NCI-H2107 (cell line): ENCODE data around the gene MGME1.
A peak's percentile ranks its signal among the peaks of the same experiment; 100 is the strongest.

Source experiments
- DNase-seq: peaks from one replicate; lab custom pipeline; 2025; lab: John Stamatoyannopoulos, UW

MGME1 gene, protein sequence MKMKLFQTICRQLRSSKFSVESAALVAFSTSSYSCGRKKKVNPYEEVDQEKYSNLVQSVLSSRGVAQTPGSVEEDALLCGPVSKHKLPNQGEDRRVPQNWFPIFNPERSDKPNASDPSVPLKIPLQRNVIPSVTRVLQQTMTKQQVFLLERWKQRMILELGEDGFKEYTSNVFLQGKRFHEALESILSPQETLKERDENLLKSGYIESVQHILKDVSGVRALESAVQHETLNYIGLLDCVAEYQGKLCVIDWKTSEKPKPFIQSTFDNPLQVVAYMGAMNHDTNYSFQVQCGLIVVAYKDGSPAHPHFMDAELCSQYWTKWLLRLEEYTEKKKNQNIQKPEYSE

DNA sequence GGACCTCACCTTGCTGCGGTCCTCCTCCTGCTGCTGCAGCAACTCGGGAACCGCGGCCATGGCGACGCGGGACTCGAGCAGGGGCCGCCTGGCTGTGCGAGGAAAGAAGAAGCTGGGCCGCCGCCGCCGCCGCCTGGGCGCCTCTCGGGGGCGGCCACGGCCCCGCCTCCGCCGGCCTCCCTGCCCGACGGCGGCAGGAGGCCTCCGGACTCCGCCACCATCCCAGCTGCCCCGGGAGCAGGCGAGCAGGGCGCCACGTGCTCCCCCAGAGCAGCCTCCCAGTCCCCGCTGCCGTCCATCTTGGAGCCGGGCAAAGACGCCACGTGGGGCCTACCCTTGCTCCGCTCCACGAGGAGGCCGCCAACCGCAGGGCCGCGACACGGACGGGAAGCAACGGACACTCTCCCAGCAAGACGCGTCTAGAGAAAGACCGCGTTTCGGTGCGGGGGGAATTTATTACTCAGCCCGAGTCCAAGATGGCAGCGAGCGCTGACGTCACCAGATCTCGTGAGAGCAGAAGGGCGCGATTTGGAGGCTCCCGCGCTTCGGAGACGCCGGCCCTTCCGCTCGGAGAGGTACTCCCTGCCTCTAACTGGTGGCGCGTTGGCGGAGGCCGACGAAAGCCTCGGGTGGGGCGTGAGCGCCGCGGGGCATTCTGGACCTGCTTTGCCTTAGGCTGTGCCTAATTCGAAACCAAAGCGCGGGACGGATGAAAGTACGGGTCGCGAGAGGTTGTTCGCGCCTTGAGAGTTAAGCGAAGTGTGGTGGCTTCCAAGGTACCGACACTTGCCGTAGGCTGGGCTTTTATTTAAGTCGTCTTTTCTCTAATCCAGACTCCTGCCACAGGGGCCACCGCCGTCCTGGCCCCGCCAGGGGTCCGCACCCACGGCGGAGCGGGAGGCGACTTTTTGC, at the start of gene MGME1, which contains the start of gene SNX5:
Gene MGME1, plus strand, starts transcription at position 653 of the 912 bp plus-strand sequence. CDS start 842 bp downstream, outside the sequence.
Gene SNX5, minus strand, starts transcription at position 429 of the 912 bp plus-strand sequence. Its CDS starts 369 bp downstream, at position 60.
- peak; percentile 95 for DNase-seq

DNA sequence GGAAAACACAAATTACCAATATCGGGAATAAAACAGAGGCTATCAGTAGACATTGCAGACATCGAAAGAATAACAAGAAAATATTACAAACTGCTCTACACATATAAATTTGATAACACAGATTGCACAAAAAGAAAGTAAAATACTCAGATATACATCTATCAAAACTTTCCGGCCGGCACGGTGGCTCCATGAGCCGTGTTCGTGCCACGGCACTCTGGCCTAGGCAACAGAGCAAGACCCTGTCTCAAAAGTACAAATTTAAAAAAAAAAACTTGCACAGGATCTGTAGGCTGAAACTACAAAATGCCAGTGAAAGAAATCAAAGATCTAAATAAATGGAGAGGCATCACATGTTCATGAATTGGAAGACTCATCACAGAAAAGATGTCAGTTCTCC, 49.7 kb upstream of the MGME1 start:
- no peak for DNase-seq

DNA sequence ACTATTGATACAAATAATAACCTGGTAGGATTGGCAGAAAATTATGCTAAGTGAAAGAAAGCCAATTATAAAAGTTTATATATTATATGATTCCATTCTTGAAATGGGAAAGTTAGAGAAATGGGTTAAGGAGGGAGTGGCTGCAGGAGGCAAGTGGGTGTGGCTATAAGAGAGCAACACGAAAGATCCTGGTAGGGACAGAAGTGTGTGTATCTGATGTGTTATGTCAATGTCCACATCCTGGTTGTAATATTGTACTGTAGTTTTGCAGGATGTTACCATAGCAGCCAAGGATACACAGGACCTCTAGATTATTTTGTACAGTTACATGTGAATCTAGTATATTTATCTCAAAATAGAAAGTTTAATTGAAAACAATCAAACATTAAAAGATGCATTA, 47.0 kb upstream of the MGME1 start:
- DNase-seq: no peak

DNA sequence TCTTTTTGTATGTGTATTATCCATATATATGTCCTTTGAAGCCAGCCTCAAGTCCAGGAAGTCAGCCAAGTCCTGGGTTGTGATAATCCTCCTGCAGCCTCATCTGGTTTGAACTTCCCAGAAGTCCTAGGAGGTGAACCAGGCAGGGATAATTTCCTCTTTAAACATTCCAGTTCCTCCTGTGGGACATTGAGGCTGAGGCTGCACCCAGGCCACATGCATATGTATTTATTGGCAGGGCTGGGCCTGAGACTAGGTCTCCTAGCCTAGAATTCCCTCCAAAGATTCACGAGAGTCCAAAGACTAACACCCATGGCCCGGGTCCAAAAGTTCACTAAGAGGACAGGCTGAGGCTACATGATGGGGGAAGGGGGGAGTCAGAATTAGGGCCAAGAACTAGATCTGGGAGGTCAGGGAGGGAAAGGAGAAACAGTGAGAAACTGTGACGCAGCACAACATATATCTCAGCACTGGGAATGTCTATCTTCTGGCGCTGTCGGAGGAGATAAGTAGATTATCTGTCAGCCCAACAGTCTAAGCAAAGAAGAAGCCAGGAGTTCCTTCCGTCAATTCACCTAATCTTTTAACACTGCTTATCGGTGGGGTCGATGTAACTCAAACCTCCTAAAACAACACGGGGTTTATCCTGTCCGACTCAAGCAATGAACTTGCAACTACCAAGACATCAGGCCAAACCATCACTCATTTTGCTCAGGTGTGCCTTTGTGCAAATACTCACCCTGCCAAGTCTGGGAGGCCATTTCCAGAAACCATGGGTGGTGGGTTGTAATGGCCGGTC, 43.5 kb upstream of the MGME1 start:
- no peak for DNase-seq

DNA sequence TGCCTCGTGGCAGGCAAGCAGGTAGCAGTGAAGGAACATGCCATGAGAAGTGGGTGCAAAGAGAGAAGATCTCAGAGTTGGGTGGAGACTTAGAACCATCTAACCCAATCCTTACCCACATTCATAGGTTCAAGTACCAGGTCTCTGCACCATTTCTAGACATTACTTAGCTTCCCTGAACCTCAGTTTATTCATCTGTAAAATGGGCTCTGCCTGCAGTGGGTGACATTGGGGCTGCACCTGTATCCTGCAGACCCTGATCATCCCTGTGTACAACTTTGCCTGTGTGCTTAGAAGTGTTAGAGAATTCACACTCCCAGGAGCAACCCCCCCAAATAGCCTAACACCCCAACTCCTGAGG, 42.9 kb upstream of the MGME1 start:
- DNase-seq: no peak

DNA sequence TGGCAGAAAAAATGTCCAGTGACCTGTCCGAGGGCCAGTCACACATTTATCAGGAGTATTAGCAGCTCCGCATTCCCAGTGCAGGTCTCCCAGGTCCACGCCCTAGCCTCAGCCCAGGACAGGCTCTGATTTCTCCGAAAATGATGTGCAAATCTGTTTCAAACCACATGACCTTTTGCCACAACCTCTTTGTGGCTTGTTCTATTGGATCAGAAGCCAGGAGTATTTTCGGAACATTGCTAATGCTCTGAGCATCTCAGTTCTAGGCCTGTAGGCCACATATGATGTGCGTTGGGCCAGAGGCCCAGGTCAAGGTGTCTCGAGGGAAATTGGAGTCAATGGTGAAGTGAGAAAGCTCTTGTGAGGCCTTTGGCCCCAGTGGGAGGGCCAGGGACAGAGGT, 40.6 kb upstream of the MGME1 start:
- no peak for DNase-seq

DNA sequence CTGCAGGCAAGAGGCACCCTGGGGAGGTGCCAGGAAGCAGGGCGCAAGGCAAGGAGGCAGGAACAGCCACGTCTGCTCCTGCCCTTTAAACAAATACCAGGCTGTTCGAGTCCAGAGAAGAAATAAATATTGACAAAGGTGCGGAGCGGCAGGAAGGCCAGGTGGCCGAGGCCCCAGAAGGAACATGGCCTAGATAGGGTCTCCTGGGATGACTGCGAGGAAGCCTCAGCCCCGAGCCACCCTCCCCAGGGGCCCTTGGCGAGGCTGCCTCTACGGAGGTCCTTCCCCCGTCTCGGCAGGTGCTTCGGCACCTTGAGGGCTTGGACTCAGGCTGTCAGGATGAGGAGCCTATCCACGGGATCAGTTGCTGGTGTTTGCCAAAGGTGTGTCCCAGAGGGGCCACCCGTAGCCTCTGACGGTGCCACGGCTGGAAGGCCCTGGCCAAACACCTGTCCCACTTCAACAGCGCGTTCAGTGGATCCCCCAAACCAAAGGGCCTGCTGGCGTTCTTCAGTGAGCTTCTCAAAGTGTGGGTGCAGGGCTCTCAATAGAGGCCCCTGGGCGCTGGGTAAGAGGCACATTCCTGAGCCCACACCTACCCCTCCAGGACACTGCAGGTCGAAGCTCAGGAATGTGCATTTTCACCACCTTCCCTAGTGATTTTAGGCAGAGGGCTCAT, 40.0 kb upstream of the MGME1 start:
- DNase-seq: no peak

DNA sequence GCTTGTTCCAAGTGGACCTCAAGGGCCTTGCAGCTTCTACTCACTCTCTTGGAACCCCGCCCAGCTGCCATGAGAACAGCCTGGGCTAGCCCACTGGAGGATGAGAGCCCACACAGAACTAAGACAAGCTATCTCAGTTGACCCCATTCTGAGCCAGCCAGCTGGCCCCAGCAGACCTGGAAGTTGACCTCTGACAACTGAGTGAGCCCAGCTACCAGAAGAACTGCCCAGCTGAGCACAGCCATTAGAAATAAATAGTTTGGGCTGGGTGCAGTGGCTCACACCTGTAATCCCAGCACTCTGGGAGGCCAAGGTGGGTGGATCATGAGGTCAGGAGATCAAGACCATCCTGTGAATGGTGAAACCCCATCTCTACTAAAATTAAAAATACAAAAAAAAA, 37.3 kb upstream of the MGME1 start:
- no peak for DNase-seq

DNA sequence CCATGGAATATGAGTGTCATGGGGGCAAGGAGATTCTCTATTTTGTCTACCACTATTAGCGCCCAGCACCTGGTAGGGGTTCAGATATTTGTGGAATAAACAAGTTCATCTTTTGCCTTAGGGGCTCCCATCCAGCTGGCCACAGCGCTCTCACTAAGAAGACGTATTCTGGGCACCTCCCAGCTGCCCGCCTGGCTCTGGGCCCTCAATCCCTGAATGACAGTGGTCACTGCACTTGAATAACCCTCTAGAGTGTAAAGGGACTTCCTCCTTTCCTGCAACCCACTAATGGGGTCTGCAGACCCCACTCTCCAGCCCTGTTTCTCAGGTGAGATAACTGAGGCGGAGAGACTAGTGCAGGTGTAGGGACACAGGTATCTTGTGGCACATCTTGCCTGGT, 36.4 kb upstream of the MGME1 start:
- DNase-seq: no peak

DNA sequence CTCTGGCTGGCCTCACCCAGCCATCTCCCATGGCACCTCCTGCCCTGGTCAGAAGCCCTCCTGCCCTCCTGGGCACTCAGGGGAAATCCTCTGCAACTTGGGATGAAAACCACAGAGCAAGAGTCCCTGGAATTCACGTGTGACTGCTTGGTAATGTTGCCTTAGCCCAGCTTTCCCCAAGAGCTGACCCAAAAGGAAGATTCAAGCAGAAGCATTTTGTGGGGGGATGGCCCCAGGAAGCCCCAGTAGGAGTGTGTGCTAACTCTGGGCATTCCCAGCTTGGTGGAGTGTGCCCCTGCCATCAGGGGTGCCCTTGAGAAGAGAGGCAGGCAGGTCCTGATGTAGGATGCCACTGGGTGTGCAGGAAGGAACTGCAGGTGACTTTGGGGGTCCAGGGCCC, 35.7 kb upstream of the MGME1 start:
- no peak for DNase-seq

DNA sequence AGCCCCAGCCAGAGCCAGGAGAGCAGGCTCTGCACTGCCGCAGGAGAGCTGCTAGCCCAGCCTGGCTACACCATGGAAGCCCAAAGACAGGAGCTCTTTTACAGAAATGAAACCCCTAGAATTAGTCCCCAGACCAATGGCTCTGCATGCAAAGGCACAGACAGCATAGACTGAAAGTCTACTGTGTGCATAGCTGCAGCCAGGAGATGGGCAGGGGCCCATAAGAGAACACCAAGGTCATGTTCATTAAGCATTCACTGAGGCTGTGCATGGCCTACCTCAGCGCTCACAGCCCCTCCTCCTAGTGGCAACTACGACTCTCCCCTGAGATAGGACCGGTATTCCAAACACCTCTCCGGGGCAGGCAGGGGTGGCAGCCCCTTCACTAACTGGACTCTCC, 35.1 kb upstream of the MGME1 start:
- no peak for DNase-seq

DNA sequence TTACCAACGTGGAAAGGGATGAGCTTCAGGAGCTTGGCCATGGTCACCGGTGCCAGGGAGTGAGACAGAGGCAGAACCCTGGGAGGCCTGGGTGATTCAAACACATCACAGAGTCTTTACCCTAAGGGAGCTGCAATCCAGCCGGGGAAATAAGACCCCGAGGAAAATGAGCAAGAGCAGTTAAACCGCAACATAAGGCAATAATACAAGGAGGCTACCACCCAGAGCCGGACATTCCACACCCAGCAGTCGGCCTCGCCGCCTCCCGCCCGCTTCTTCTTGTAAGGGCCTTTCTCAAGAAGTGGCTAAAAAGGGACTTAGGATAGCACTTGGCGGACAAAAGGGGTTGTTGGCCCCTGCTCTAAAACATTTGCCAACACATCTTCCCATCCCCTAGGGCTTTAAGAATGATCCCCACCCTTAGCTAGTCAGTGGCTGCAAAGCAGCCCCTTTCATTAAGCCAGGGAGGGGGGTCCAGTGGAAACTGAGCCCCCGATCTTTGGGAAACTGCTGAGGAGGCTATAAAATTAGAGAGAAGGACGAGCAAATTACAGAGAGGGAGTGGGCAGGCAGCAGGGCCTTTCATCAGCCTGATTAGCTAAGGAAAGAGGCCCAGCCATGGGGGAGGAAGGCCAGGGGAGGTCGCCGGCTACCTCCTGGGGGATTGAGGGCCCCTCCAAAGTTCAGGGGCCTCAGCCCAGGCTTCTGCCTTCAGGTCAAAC, 34.5 kb upstream of the MGME1 start:
- DNase-seq: no peak

DNA sequence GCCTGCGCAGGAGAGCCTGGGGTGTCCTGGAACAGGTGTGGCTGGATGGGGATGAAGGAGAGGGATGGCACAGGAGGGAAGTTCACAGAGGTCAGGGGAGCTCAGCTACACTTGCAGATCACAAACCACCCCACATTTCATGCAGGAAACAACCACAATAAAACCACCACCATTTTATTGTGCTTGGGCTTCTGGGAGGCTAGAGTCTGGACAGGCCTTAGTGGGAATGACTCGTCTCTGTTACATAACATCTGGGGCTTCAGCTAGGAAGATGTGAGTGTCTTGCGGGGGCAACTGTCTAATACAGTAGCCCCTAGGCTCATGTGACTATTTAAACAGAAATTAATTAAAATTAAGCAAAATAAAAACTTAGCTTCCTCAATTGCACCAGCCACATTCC, 33.6 kb upstream of the MGME1 start:
- DNase-seq: no peak

DNA sequence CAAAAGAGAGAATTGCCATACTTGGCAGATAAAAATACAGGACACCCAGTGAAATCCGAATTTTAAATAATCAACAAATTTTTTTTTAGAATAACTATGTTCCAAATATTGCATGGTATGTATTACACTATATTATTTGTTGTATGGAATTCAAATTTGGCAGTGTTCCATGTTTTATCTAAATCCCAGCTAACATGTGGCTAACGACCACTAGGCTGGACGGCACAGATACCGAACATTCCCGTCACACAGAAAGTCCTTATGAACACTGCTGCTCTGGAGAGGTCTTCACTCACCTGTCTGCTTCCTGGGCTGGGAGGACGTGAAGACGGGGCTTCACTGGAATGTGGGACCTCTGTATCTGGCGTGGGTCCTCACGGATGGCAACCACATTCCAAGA, 33.1 kb upstream of the MGME1 start:
- DNase-seq: no peak

DNA sequence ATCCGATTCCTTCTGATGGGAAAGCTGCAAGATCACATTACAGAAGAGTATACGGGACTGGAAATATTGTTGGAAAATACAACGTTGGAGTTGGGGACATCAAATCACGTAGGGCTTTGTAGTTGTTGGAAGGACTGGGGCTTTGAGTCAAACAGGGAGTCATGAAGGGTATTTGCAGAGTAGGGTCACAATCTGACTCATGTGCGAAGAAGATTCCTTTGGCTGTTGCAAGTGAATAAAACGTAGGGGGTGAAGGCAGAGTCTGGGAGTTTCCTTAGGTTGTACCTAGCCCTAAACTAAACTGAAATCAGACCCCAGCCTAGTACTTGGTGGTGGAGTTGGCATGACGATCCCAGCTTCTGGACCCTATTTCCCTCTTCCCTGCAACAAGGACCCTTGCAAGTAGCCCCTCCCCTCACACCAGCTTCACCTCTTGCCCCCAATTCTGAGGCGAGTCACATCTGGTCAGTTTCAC, 32.5 kb upstream of the MGME1 start:
- no peak for DNase-seq

DNA sequence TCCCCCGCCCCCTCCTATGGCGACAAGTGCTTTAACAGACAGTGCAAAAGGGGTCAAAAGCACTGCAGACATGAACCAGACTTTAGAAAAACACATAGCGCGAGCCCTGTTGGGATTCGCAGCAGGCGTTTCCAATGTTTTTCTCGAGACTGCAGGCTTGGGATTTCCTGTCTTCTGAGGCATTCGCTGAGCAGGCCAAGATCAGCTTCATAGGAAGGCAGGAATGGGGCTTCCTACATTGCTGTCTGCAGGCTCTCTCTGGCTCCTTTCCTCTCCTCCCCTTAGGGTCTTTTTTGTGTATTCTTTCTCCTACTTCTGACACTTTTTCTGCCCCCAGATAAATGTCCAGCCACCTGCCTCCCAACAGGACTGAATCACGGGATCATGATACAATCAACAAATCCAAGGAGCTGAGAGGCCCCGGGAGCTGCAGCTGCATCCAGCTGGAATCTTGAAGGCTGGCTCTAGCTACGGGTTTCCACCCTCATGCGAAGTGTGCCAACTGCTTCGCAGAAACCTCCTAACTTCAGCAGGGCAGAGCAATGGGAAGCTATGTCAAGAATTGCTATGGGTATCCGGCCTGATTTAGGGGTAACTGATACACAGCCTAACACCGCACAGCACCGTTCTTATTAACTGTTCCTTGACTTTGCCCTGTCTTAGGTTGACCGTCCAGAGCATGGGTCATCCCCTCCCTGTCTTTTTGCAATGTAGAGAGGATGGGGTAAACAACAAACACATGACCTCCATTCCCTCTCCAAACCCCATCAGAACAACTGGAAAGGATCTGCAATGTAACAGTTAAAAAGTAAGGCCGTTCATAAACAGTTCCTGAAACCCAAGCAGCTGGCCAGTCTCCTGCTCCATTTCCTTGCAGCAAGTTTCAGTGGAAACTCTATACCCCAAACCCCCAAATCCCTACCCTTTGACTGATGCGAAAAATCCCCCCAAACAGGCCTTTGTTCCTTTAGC, 31.8 kb upstream of the MGME1 start:
- DNase-seq: no peak

DNA sequence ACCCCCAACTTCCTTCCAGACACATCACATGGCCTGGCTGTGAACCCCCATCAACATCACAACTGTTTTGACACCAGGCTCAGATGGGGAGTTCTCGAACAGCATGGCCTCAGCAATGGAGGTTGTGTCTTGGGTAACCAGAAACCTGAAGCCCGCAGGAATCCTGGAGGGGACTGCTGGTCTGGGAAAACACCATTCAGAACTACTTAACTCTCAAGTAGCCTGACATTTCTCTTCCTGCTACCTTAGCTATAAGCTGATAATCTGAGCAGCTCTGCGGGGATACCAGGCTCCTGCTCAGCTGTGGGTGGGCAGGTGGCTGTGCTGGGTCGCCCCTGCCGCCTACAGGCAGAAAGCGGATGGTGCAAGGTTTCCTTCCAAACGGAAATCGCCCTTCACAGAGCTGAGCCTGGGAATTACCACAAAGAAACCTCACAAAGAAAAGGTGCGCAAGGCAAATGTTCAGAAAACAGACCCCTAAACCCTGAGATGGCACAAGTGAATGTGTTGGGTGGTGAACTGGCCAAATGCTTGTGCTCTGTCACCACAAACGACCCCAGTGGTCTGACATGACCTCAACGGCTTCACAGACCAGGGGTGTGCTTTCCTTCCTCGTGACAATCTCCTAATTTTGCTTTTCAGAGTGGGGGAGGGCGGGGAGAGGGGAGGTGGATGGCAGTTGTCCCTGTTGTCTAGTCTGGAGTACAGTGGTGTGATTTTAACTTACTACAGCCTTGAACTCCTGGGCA, 29.8 kb upstream of the MGME1 start:
- peak; percentile 28 for DNase-seq

DNA sequence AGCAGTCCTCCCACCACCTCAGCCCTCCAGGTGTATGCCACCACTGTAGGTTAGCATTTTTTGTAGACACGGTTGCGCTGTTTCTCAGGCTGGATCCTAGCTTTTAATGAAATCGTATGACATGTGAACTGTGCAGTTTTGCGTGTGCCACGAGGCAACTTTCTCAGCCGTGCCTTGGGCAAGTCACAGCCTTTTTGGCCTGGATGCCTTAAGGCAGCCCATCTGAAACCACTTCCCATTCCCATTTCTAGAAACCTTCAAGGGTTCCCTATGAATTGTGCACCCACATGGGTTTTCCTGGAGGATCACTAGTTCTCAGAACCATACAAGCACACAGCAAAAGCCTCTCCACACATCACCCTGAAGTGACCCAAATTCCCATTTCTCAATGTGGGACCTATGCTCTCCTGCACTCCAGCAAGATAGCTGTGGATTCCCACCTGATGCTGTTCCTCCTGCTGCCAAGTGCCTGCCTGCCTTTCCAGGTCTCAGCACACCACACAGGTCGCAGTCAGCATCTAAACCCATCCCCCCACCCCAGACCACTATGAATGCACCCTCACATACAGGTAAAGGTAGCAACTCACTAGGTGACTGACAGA, 29.1 kb upstream of the MGME1 start:
- no peak for DNase-seq
